Inflammatory macrophage (primary cell): ENCODE measurements around the gene PTPRK.

Experiments used
- DNase-seq, 2 donors: peaks; one replicate each; pipeline ENCODE4 v3.0.0-alpha.2; 2020 to 2022

Gene PTPRK

DNA sequence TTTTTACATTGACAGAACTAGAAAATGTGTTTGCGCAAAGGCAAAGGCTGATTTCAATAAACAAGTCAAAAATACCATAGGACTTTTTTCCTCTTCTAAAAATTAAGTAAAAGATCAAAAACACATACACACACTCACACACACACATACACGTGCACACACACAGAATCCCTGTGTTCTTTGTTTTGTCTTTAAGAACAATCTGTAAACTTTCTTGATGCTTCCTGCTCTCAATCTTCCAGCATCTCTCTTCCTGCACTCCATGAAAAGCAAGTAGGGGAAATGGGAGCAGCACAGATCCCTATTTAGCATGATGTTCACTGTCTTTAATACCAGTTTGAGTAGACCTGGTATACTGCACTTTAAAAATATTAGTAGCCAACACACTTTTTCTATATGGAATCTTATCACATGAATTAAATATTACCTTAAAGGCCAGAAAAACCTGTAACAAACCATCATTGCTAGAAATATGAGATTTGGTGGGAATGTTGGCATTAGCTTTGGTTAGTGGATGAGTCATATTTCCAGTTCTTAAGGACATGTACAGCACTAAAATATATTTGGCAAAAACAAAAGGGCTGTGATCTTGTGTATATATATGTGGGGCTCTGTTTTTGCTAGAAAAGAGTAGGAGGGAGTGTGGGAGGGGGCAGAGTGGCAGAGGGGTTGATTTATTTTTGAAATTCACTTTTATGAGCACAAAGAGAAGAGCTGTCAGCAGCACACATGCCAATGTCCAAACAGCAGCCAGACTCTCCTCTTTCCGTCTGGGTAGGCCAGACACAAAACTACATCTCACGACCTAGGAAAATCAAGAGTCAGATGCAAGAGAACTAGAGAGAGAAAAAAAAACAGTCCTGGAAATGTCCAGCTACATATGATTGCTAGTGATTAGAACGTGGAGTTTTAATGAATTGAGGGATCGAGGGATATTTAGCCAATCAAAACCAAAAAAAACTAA is 4.6 kb downstream of the PTPRK start:
- no peak for DNase-seq

- no peak for DNase-seq
Measured at GRCh38 chr6:128513878-128514277, 6.5 kb downstream of the PTPRK start.

GRCh38 chr6:128512296-128512695 is 8.1 kb downstream of the PTPRK start:
- no peak for DNase-seq

DNA sequence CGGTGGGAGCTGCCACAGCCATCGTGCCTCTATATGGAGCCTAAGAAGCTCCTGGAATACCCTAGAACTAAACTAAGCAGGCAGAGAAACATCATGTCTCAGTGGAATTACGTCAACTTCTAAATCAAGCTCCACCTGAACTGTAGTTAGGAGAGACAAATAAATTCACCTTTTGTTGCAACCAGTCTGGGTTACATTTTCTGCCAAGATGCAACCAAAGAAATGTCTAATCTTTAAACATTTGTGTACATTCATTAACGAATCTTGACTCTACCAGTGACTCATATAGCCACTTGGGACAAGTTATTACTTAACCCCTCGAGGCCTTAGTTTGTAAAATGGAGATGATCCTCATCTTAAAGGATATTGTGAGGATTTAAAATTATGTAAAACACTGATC is 8.9 kb downstream of the PTPRK start:
- DNase-seq, result no peak

GRCh38 chr6:128509709-128510108 is 10.7 kb downstream of the PTPRK start:
- DNase-seq, result no peak

DNA sequence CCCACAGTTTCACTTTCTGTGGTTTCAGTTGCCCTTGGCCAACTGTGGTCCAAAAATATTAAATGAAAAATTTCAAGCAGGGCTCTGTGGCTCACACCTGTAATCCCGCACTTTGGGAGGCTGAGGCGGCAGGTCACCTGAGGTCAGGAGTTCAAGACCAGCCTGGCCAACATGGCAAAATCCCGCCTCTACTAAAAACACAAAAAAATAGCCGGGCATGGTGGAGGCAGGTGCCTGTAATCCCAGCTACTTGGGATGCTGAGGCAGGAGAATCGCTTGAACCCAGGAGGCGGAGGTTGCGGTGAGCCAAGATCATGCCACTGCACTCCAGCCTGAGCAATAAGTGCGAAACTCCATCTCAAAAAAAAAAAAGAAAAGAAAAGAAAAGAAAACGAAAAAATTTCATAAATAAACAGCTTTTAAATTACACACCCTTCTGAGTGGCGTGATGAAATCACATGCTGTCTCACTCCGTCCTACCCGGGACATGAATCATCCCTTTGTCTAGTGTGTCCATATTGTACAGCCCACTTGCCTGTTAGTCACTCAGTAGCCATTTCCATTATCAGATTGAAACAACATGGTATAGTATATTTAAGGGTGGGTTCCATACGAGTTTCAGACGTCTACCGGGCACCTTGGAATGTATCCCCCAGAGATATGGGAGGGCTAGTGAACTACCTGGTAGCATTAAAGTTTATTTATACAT is 11.7 kb downstream of the PTPRK start:
- no peak for DNase-seq

DNA sequence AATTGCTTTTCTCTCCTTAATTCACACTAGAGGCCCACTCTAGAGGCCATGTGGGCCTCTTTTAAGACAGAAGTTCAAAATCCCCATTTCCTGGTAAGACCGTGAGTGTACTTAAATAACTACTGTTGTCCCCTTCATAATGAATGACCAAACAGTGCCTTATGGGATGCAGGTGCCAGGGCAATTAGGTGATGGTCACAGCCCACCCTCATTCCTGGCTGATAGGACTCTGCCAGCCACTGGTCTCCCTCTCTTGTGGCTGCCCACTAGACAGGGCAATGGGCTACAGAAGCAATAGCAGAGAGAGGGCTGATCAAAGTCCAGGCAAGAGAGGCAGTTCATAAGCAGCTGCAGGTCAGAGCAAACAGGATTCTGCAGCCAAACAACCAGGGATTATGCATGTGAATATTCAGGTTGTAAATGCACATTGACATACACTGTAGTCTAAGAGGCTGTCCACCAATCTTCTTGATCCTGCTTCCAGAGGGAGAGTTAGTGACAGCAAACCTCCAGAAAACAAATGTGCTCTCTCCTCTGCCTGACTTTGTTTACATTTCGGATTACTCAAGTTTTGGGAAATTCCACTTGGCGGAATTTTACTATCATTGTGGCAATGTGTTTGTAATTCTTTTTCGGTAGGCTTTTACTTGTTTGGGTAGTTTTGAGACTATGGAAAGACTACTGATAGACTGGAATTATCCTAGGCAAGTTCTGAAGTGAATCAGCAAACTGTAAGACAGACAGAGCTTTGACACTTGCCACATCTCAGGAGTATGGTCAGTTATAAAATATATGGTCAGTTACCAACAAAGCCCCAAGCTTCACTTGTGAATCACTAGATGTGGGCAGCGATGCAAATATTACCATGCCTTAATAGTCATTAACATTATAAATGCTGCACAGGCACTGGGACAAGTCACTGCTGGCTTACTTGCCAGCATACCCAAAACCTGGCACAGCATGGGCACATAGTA is 12.8 kb downstream of the PTPRK start:
- no peak for DNase-seq

- no peak for DNase-seq
Measured at GRCh38 chr6:128505603-128506002, 14.8 kb downstream of the PTPRK start.

- DNase-seq, result no peak
Measured at GRCh38 chr6:128504003-128504654, 16.3 kb downstream of the PTPRK start.

GRCh38 chr6:128500749-128501600 is 19.4 kb downstream of the PTPRK start:
- DNase-seq, result no peak

- no peak for DNase-seq
Measured at GRCh38 chr6:128500014-128500413, 20.4 kb downstream of the PTPRK start.

DNA sequence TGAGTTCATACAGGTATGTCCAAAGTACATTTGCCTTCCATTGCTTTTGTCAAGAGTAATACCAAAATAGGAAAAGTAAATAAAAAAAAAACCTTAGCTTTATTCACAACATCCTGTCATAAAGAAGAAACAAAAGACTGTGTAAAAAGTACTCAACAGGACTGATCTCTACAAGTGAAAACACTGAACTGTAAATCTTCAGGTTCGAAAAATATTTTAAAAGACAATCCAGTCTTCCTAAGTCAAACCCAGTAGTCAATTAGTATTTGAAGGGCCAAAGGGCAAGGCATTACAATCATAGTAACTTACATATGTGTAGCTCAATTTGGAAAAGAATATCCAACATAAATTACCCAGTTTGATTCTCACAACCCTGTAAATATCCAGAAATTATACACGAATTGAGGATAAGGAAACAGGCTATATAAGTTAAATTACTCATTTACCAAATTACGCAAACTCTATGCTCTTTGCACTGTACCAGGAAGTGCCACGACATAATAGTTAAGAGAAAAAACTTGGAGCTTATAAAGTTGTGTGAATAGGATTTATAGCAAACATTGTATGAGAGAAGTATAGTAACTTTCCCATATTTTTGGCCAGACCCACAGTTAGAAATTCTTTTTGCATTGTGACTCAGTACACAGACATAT is 21.2 kb downstream of the PTPRK start:
- DNase-seq, result no peak

- no peak for DNase-seq
Measured at GRCh38 chr6:128498234-128498633, 22.2 kb downstream of the PTPRK start.

DNA sequence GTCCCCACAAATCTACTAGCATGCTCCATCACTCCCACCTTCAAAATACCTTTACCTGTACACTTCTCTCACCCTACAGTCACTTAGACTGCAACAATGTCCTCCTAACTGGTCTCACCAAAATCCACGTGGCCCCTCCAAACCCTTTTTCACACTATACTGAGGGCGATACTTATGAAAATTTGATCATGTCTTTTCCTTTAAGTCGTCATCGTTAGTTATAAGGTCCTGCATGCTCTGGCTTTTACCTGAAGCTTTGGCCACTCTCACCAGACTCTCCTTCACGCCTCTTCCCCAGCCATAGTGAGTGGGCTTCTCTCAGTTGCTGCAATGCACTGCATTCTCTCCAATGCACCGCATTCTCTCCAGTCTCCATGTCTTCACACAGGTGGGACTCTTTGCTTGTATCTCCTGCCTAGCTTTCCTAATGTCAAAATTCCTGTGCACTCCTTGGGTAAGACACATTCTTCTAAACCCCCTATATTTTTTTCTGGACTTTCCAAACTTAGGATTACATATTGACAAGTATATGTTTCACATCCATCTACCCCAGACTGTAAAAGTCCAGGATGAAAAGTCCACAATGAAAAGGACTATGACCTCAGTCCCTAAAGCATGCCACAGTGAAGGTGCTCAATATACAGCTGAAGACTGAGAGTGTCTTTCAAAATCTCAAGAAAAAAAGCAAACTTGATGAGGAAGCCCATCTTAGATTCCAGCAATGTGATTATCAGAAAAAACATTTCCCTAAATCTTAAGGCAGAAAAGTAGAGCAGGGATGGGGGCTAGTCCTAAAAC is 24.7 kb downstream of the PTPRK start:
- DNase-seq, result no peak

DNA sequence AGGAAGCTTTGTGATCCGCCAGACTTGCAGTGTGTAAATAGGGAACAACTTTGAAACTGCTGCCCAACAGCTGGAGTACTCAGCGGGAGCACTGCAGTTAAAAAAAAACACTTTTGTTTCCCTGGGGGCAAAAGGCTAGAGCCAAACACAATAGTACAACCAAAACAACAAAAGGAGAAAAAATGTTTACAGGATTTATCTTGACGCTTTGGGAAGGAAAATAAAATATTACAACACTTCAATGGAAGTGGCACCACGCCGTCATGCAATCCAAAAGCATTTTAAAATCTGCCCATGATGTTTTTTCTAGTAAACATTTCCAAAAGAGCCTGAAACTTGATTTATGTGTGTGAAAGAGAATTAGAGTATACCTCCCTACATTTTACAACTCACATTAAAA is 26.0 kb downstream of the PTPRK start:
- DNase-seq, result no peak

- no peak for DNase-seq
Measured at GRCh38 chr6:128493877-128494276, 26.5 kb downstream of the PTPRK start.

GRCh38 chr6:128492386-128492785 is 28.0 kb downstream of the PTPRK start:
- no peak for DNase-seq

DNA sequence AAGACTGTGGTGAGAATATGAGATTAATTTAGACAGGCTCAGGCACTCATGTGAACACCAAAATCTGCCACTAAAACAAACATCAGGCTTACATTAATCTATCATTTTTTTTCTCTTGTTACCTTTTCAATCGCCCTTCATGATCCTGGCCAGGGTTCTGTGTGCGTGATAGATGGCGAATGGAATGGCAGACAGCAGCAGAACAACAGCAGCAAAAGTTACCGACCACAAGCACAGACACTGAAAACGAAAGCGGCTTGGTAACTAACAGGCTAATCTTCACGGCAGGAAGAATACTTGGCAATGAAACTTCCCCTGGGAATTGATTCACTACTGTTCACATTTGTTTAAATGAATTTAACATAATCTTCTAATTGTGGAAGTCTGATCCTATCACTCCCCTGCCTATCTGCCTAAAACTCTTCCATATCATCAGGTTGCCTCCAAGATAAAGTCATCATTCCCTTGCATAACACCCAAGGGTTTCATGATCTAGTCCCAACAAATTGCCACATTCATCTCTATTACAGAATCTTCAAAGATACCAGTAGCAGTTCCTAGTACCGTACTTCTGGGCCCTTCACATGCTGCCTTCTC is 28.7 kb downstream of the PTPRK start:
- no peak for DNase-seq

DNA sequence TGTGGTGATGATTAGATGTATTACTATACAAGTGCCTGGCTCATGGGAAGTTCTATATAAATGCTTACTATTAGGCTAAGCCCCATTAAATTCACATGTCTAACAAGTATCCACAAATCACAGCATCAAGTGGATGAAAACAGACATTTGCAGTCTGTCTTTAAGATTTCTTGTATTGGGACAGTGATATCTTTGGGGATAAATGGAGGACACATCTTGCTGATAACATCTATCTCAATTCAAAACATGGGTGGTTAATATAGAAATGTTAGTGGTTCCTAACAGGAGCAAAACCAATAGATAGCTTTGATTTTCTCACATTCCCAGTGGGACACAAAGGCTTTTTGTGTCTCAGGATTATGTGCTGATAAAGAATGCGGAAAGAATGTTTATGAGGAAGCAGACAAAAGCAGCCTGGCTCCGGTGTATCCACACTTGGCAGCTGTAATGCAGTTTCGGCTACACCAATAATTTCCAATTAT is 29.3 kb downstream of the PTPRK start:
- no peak for DNase-seq
